Spleen (tissue), 7 donors: ENCODE data around the gene FAM171A1.

Experiments
- POLR2A ChIP-seq, 3 donors: fragments of 450-650 bp; IDR thresholded peaks; one replicate each; pipeline ENCODE4 v1.5.1; 2017; ENCODE audit warnings: antibody characterized with exemption in 3 of 3, mild to moderate bottlenecking in 1 of 3
- TF ChIP-seq, protein P1 (sequence below), 11 experiments: fragments of 200-600 bp in 7 of 11; fragments of 450-650 bp in 4 of 11; sonication (generic) in 4 of 11; IDR thresholded peaks in 8 of 11; conservative IDR thresholded peaks in 3 of 11; 1 replicate in 7 of 11; 2 replicates in 4 of 11; pipeline versions ENCODE4 v1.4.0 to v1.8.0; 2016 to 2021; ENCODE audit warnings: antibody characterized with exemption in 11 of 11, inconsistent platforms in 4 of 11, mild to moderate bottlenecking in 1 of 11
- donor health status: DM: no; HTN: no; CAD: no; lungs with moderate emphysema.
- donor health status: DM: no; HTN: no; CAD: no.
- donor health status: DM: no; HTN: no; CAD: no.

DNA sequence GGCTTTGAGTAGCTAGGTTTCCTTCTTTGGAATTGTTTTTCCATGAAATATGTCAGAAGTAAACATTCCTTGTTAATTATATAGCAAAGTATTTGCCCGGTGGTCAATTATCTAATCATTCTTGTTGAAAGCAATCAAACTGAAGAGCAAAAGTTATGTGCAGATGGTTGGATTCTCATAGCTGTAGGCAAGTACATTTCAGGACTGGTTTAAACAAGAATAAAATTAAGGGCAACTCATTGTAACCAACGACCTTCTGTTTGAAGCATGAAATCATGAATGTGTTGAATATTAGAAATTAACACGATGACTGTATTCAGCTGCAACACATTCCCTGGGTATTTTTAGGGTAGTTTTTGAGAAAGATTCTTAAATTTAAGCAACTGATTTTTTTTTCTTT, 140.8 kb downstream of the FAM171A1 start:
- no peak for TF ChIP-seq POLR2A (IDR thresholded peaks at IDR 0.05)
- TF ChIP-seq, protein P1, sequence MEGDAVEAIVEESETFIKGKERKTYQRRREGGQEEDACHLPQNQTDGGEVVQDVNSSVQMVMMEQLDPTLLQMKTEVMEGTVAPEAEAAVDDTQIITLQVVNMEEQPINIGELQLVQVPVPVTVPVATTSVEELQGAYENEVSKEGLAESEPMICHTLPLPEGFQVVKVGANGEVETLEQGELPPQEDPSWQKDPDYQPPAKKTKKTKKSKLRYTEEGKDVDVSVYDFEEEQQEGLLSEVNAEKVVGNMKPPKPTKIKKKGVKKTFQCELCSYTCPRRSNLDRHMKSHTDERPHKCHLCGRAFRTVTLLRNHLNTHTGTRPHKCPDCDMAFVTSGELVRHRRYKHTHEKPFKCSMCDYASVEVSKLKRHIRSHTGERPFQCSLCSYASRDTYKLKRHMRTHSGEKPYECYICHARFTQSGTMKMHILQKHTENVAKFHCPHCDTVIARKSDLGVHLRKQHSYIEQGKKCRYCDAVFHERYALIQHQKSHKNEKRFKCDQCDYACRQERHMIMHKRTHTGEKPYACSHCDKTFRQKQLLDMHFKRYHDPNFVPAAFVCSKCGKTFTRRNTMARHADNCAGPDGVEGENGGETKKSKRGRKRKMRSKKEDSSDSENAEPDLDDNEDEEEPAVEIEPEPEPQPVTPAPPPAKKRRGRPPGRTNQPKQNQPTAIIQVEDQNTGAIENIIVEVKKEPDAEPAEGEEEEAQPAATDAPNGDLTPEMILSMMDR (IDR thresholded peaks at IDR 0.05 in 8 of 11, conservative IDR thresholded peaks at IDR 0.05 in 3 of 11), result no peak
